ENCODE measurements around the gene PEAR1. TPM values are rescaled to one million over a fixed set of nuclear protein-coding genes. Genes with fewer than 3 reads are reported as not detected.

PEAR1 gene
- total RNA-seq, 1 experiment from 2014 or later, result 9.8 TPM

DNA sequence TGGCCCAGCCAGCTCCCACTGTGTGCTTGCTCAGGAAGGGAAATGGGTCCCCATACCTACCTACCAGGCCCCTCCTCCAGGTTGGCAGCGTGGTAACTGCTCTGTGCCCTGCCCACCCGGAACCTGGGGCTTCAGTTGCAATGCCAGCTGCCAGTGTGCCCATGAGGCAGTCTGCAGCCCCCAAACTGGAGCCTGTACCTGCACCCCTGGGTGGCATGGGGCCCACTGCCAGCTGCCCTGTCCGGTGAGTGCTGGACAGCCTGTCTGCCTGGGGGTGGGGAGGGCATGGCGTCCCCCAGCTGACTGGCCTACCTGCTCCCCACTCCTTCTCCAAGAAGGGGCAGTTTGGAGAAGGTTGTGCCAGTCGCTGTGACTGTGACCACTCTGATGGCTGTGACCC lies 16.2 kb downstream of the PEAR1 start:
- Histone ChIP-seq H3K27ac (no peak overlapping the region), H4K20me1 (ENCODE audit: insufficient read depth) (no peaks in the 10 kb centered on the region), H3K4me2 (no peak overlapping the region), H3K36me3 (ENCODE audit: low read depth) (no peaks in the 10 kb centered on the region), H3K79me2 (ENCODE audit: low read depth) (no peaks in the 10 kb centered on the region), H2AFZ (no peak overlapping the region), H3K9me3 (ENCODE audit: insufficient read depth, low read depth) (no peaks in the 10 kb centered on the region), H3K4me1 (replicated peaks; ENCODE audit: insufficient read depth) (0 out of 2 replicates have a peak, but pooled peaks cover 10% of the 10 kb centered on the region), H3K9me2 (ENCODE audit: insufficient read depth) (no peaks in the 10 kb centered on the region), H3K4me3 (no peak overlapping the region), H3K27me3 (ENCODE audit: insufficient read depth, low read depth) (no peaks in the 10 kb centered on the region), H3F3A (ENCODE audit: insufficient read depth, low read depth) (no peaks in the 10 kb centered on the region)
- BruUV-seq (replicated peaks), result no TSS peak
- ChIA-PET CTCF (no interaction called here), POLR2A (ENCODE audit: unreplicated experiment) (no interaction called here)
- no peak for DNase-seq
- TF ChIP-seq EZH2 (IDR thresholded peaks at IDR 0.05; ENCODE audit: low read depth) (no peak), CTCF (conservative IDR thresholded peaks at IDR 0.05) (no peak)
- intact Hi-C loops (cut with micrococcal nuclease; ENCODE audit: unreplicated experiment), result no loop called here

GRCh38 chr1:156910309-156910782 lies 16.8 kb downstream of the PEAR1 start:
- Histone ChIP-seq H3K9me3 (ENCODE audit: insufficient read depth, low read depth) (no peaks in the 10 kb centered on the region), H3K27ac (no peak overlapping the region), H3K4me3 (no peak overlapping the region), H4K20me1 (ENCODE audit: insufficient read depth) (no peaks in the 10 kb centered on the region), H2AFZ (no peak overlapping the region), H3F3A (ENCODE audit: insufficient read depth, low read depth) (no peaks in the 10 kb centered on the region), H3K4me2 (no peak overlapping the region), H3K79me2 (ENCODE audit: low read depth) (no peaks in the 10 kb centered on the region), H3K9me2 (ENCODE audit: insufficient read depth) (no peaks in the 10 kb centered on the region), H3K27me3 (ENCODE audit: insufficient read depth, low read depth) (no peaks in the 10 kb centered on the region), H3K4me1 (replicated peaks; ENCODE audit: insufficient read depth) (0 out of 2 replicates have a peak, but pooled peaks cover 10% of the 10 kb centered on the region), H3K36me3 (ENCODE audit: low read depth) (no peaks in the 10 kb centered on the region)
- TF ChIP-seq CTCF (conservative IDR thresholded peaks at IDR 0.05) (peak; percentile 87), EZH2 (IDR thresholded peaks at IDR 0.05; ENCODE audit: low read depth) (no peak)
- ChIA-PET CTCF (no interaction called here), POLR2A (ENCODE audit: unreplicated experiment) (no interaction called here)
- DNase-seq, result no peak
- no TSS peak for BruUV-seq (replicated peaks)
- intact Hi-C loops (cut with micrococcal nuclease; ENCODE audit: unreplicated experiment), result no loop called here

- no peaks in the 10 kb centered on the region for H3F3A ChIP-seq (ENCODE audit: insufficient read depth, low read depth)
- CTCF ChIA-PET, result interaction anchor here (0.6 kb wide), 1 partner anchor 278 kb away, joined by 3 read pairs; no protein-coding TSS in a partner anchor
Observed at GRCh38 chr1:156911577-156912298, 18.2 kb downstream of the PEAR1 start.

More at GRCh38 chr1:156911577-156912298, 18.2 kb downstream of the PEAR1 start:
- H3K4me2 ChIP-seq, result no peak overlapping the region
- H2AFZ ChIP-seq, result no peak overlapping the region
- no peaks in the 10 kb centered on the region for H3K36me3 ChIP-seq (ENCODE audit: low read depth)
- no peak for DNase-seq
- TF ChIP-seq EZH2 (IDR thresholded peaks at IDR 0.05; ENCODE audit: low read depth) (no peak), CTCF (conservative IDR thresholded peaks at IDR 0.05) (no peak)
- H3K4me3 ChIP-seq, result no peak overlapping the region
- no peaks in the 10 kb centered on the region for H3K79me2 ChIP-seq (ENCODE audit: low read depth)
- no peaks in the 10 kb centered on the region for H3K27me3 ChIP-seq (ENCODE audit: insufficient read depth, low read depth)
- BruUV-seq (replicated peaks), result no TSS peak
- H3K9me2 ChIP-seq (ENCODE audit: insufficient read depth), result no peaks in the 10 kb centered on the region
- intact Hi-C loops (cut with micrococcal nuclease; ENCODE audit: unreplicated experiment), result no loop called here
- POLR2A ChIA-PET (ENCODE audit: unreplicated experiment), result no interaction called here
- no peaks in the 10 kb centered on the region for H4K20me1 ChIP-seq (ENCODE audit: insufficient read depth)
- no peaks in the 10 kb centered on the region for H3K9me3 ChIP-seq (ENCODE audit: insufficient read depth, low read depth)
- no peak overlapping the region for H3K27ac ChIP-seq
- 0 out of 2 replicates have a peak, but pooled peaks cover 9% of the 10 kb centered on the region for H3K4me1 ChIP-seq (replicated peaks; ENCODE audit: insufficient read depth)
